A549 (cell line): ENCODE results near the gene GRM5.

Experiments
- ESRRA ChIP-seq: fragments of 150-350 bp; IDR thresholded peaks from 2 replicates; pipeline ENCODE4 v1.6.1; 2014; ENCODE audit warnings: mild to moderate bottlenecking, low read length, borderline replicate concordance
- HDAC2 ChIP-seq: fragments of 200-600 bp; sonication (generic); IDR thresholded peaks from 2 replicates; pipeline ENCODE4 v1.6.1; 2016
- HOXB13 ChIP-seq: fragments of 250-450 bp; sonication (Bioruptor Pico); IDR thresholded peaks from 2 replicates; pipeline ENCODE4 v1.5.0; 2020; ENCODE audit warnings: low read depth, mild to moderate bottlenecking, moderate library complexity
- JUN ChIP-seq, 2 experiments: fragments of >200 bp; sonication (Bioruptor Twin); formaldehyde crosslinking; IDR thresholded peaks; 2 replicates in 1 of 2; 3 replicates in 1 of 2; pipeline ENCODE4 v1.6.1; 2016 to 2017
- KDM1A ChIP-seq: fragments of 200-600 bp; sonication (generic); IDR thresholded peaks from 2 replicates; pipeline ENCODE4 v1.6.1; 2016; ENCODE audit warnings: low read depth, mild to moderate bottlenecking
- KDM5A ChIP-seq: fragments of 200-600 bp; sonication (generic); IDR thresholded peaks from 2 replicates; pipeline ENCODE4 v1.6.1; 2016; ENCODE audit warnings: antibody characterized with exemption, mild to moderate bottlenecking
- REST ChIP-seq: fragments of 200-600 bp; sonication (generic); IDR thresholded peaks from 2 replicates; pipeline ENCODE4 v1.6.1; 2016; ENCODE audit warnings: antibody characterized with exemption, mild to moderate bottlenecking, moderate library complexity
- SMC3 ChIP-seq: fragments of >200 bp; sonication (Bioruptor Twin); formaldehyde crosslinking; IDR thresholded peaks from 3 replicates; pipeline ENCODE4 v1.6.1; 2018; ENCODE audit warnings: inconsistent platforms
- ZC3H11A ChIP-seq: fragments of 450-650 bp; IDR thresholded peaks from 2 replicates; pipeline ENCODE4 v1.6.1; 2014; ENCODE audit warnings: antibody characterized with exemption, mild to moderate bottlenecking
- TF ChIP-seq, protein P1 (sequence below): fragments of >200 bp; sonication (Bioruptor Twin); formaldehyde crosslinking; IDR thresholded peaks from 3 replicates; pipeline ENCODE4 v1.5.1; 2016
- TF ChIP-seq, protein P2 (sequence below): IDR thresholded peaks from 2 replicates; pipeline ENCODE4 v1.6.1; 2012; ENCODE audit warnings: low read depth, borderline replicate concordance
- TF ChIP-seq, protein P3 (sequence below): fragments of 250-450 bp; sonication (Bioruptor Pico); IDR thresholded peaks from 2 replicates; pipeline ENCODE4 v1.5.0; 2021; ENCODE audit warnings: mild to moderate bottlenecking, moderate library complexity, borderline replicate concordance

DNA sequence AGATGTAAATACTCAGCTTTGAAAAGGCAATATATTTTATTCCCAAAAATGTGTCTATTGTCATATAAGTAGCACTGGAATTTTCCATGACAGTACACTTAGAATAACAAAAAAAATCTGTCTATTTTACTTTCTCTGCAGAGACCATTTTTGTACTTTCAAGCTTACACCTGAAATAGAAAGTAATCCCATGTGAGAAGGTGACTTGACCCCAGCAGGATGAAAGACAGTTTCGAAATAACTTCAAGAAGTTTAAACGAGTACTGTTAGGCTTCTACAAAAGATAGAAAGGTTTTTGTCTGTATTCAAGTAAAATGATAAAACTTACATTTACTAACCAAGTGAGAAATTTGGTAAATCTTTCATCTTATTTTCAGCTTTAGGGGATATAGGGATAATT is 468.4 kb downstream of the GRM5 start:
- no peak for TF ChIP-seq KDM5A
- TF ChIP-seq, protein P1, sequence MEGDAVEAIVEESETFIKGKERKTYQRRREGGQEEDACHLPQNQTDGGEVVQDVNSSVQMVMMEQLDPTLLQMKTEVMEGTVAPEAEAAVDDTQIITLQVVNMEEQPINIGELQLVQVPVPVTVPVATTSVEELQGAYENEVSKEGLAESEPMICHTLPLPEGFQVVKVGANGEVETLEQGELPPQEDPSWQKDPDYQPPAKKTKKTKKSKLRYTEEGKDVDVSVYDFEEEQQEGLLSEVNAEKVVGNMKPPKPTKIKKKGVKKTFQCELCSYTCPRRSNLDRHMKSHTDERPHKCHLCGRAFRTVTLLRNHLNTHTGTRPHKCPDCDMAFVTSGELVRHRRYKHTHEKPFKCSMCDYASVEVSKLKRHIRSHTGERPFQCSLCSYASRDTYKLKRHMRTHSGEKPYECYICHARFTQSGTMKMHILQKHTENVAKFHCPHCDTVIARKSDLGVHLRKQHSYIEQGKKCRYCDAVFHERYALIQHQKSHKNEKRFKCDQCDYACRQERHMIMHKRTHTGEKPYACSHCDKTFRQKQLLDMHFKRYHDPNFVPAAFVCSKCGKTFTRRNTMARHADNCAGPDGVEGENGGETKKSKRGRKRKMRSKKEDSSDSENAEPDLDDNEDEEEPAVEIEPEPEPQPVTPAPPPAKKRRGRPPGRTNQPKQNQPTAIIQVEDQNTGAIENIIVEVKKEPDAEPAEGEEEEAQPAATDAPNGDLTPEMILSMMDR = no peak
- TF ChIP-seq KDM1A = no peak
- no peak for TF ChIP-seq HOXB13 (CRISPR knock-in tag)
- TF ChIP-seq, protein P2, sequence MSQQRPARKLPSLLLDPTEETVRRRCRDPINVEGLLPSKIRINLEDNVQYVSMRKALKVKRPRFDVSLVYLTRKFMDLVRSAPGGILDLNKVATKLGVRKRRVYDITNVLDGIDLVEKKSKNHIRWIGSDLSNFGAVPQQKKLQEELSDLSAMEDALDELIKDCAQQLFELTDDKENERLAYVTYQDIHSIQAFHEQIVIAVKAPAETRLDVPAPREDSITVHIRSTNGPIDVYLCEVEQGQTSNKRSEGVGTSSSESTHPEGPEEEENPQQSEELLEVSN = no peak
- no peak for TF ChIP-seq REST
- TF ChIP-seq JUN (IDR thresholded peaks at IDR 0.05) = no peak
- TF ChIP-seq ZC3H11A = no peak
- TF ChIP-seq ESRRA = no peak
- no peak for TF ChIP-seq SMC3
- TF ChIP-seq HDAC2 = no peak
- TF ChIP-seq, protein P3, sequence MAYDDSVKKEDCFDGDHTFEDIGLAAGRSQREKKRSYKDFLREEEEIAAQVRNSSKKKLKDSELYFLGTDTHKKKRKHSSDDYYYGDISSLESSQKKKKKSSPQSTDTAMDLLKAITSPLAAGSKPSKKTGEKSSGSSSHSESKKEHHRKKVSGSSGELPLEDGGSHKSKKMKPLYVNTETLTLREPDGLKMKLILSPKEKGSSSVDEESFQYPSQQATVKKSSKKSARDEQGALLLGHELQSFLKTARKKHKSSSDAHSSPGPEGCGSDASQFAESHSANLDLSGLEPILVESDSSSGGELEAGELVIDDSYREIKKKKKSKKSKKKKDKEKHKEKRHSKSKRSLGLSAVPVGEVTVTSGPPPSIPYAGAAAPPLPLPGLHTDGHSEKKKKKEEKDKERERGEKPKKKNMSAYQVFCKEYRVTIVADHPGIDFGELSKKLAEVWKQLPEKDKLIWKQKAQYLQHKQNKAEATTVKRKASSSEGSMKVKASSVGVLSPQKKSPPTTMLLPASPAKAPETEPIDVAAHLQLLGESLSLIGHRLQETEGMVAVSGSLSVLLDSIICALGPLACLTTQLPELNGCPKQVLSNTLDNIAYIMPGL = no peak
